Astrocyte (in vitro differentiated cells and primary cell): ENCODE data around the gene EIF4G3. TPM values are rescaled to one million over a fixed set of nuclear protein-coding genes. Genes with fewer than 3 reads are reported as not detected.
"Not testable (repeated sequence)": the region's sequence is repeated elsewhere in the genome, so short reads cannot be mapped to it uniquely, and the experiment has no call there.

ENCODE experiments used
- DNase-seq: peaks from one replicate; pipeline ENCODE4 v3.0.0-alpha.2; 2010; ENCODE audit warnings: low read depth
- FAIRE-seq: peaks from 2 replicates; lab custom pipeline; 2011; peaks lifted over from hg19 to GRCh38; lab: Jason Lieb, UNC
- H2AFZ ChIP-seq: 2 replicates; pipeline ENCODE4 v1.6.0; 2012; ENCODE audit warnings: low read depth, low read length, inconsistent platforms
- H3K27ac ChIP-seq: 2 replicates; pipeline ENCODE4 v1.5.1; 2011; ENCODE audit warnings: low read depth, low read length, inconsistent platforms
- H3K27me3 ChIP-seq: 2 replicates; pipeline ENCODE4 v1.6.0; 2011; ENCODE audit warnings: low read length, inconsistent platforms; ENCODE audit not compliant: insufficient read depth
- H3K36me3 ChIP-seq: 2 replicates; pipeline ENCODE4 v1.5.1; 2011; ENCODE audit warnings: low read length, inconsistent platforms; ENCODE audit not compliant: insufficient read depth
- H3K4me1 ChIP-seq: 2 replicates; pipeline ENCODE4 v1.5.1; 2011; ENCODE audit warnings: low read length, inconsistent platforms; ENCODE audit not compliant: insufficient read depth
- H3K4me2 ChIP-seq: 2 replicates; pipeline ENCODE4 v1.6.0; 2012; ENCODE audit warnings: low read length, inconsistent platforms
- H3K4me3 ChIP-seq: 2 replicates; pipeline ENCODE4 v1.5.1; 2011; ENCODE audit warnings: low read depth, mild to moderate bottlenecking, low read length, inconsistent platforms; ENCODE audit not compliant: insufficient read depth
- H3K79me2 ChIP-seq: 2 replicates; pipeline ENCODE4 v1.6.0; 2012; ENCODE audit warnings: mild to moderate bottlenecking, low read length, inconsistent platforms; ENCODE audit not compliant: insufficient read depth
- H3K9ac ChIP-seq: 2 replicates; pipeline ENCODE4 v1.6.0; 2012; ENCODE audit warnings: mild to moderate bottlenecking, low read length, inconsistent platforms
- H3K9me3 ChIP-seq: 2 replicates; pipeline ENCODE4 v1.5.1; 2012; ENCODE audit warnings: low read depth, mild to moderate bottlenecking, low read length, inconsistent platforms; ENCODE audit not compliant: insufficient read depth
- H4K20me1 ChIP-seq: 2 replicates; pipeline ENCODE4 v1.6.0; 2012; ENCODE audit warnings: low read length, inconsistent platforms; ENCODE audit not compliant: insufficient read depth
- H3K27ac Mint-ChIP-seq: one replicate; pipeline ENCODE4 v1.8.0; 2021; ENCODE audit warnings: mild to moderate bottlenecking, mixed read lengths; ENCODE audit not compliant: unreplicated experiment
- H3K27me3 Mint-ChIP-seq: one replicate; pipeline ENCODE4 v1.8.0; 2021; ENCODE audit warnings: low read depth, mixed read lengths; ENCODE audit not compliant: unreplicated experiment
- H3K36me3 Mint-ChIP-seq: one replicate; pipeline ENCODE4 v1.8.0; 2021; ENCODE audit warnings: low read depth, mixed read lengths; ENCODE audit not compliant: unreplicated experiment
- H3K4me1 Mint-ChIP-seq: one replicate; pipeline ENCODE4 v1.8.0; 2021; ENCODE audit warnings: low read depth, mixed read lengths; ENCODE audit not compliant: unreplicated experiment
- H3K4me3 Mint-ChIP-seq: one replicate; pipeline ENCODE4 v1.8.0; 2021; ENCODE audit warnings: mild to moderate bottlenecking, moderate library complexity, mixed read lengths; ENCODE audit not compliant: unreplicated experiment
- H3K9me3 Mint-ChIP-seq: one replicate; pipeline ENCODE4 v1.8.0; 2021; ENCODE audit warnings: mild to moderate bottlenecking, mixed read lengths; ENCODE audit not compliant: unreplicated experiment
- EZH2 ChIP-seq: IDR thresholded peaks from 2 replicates; pipeline ENCODE4 v1.6.1; 2012; ENCODE audit warnings: mild to moderate bottlenecking, low read length, inconsistent platforms; ENCODE audit not compliant: insufficient read depth
- total RNA-seq: library from RNA; stranded (reverse); gene quantifications from 2 replicates; pipeline ENCODE4 v1.2.1, GENCODE V29; 2021
- TF ChIP-seq, protein P1 (sequence below): IDR thresholded peaks from 2 replicates; pipeline ENCODE4 v1.5.1; 2011; ENCODE audit warnings: low read depth, mild to moderate bottlenecking, inconsistent platforms, low read length, moderate library complexity; ENCODE audit not compliant: insufficient read depth

The EIF4G3 gene
- total RNA-seq, 1 donor from 2014 or later, result 76.1 TPM

DNA sequence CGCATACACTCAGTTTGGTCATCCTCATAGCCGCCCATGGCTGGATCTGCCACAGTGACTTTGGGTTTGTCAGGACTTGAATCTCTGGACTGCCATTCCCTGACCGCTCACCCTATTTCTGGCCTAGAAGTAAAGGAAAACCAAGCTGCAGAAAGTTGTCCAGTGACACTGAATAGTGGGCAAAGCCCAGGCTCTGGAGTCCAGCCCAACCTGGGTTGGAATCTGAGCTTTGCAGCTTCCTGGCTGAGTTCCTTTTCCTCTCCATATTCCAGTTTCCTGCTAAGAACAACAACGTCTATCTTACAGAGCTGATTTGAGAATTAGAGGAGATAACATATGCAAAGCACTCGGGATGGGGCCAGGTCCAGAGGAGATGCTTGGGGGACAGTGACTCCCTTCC is 15.6 kb upstream of the EIF4G3 start:
- Histone ChIP-seq H2AFZ (no peak overlapping the region), H3K4me1 (peaks cover 3% of the 10 kb centered on the region), H3K27ac (no peak overlapping the region), H3K36me3 (no peaks in the 10 kb centered on the region), H3K9me3 (no peaks in the 10 kb centered on the region), H3K9ac (no peak overlapping the region), H3K4me3 (no peak overlapping the region), H4K20me1 (no peaks in the 10 kb centered on the region), H3K27me3 (peaks cover 5% of the 10 kb centered on the region), H3K4me2 (no peak overlapping the region), H3K79me2 (no peaks in the 10 kb centered on the region)
- H3K4me1 Mint-ChIP-seq, result no peaks in the 10 kb centered on the region
- H3K9me3 Mint-ChIP-seq, result no peaks in the 10 kb centered on the region
- peaks cover 2% of the 10 kb centered on the region for H3K36me3 Mint-ChIP-seq
- no peak for DNase-seq
- H3K4me3 Mint-ChIP-seq, result no peak overlapping the region
- FAIRE-seq, result no peak
- TF ChIP-seq, protein P1, sequence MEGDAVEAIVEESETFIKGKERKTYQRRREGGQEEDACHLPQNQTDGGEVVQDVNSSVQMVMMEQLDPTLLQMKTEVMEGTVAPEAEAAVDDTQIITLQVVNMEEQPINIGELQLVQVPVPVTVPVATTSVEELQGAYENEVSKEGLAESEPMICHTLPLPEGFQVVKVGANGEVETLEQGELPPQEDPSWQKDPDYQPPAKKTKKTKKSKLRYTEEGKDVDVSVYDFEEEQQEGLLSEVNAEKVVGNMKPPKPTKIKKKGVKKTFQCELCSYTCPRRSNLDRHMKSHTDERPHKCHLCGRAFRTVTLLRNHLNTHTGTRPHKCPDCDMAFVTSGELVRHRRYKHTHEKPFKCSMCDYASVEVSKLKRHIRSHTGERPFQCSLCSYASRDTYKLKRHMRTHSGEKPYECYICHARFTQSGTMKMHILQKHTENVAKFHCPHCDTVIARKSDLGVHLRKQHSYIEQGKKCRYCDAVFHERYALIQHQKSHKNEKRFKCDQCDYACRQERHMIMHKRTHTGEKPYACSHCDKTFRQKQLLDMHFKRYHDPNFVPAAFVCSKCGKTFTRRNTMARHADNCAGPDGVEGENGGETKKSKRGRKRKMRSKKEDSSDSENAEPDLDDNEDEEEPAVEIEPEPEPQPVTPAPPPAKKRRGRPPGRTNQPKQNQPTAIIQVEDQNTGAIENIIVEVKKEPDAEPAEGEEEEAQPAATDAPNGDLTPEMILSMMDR, result no peak
- no peak for TF ChIP-seq EZH2
- peaks cover 49% of the 10 kb centered on the region for H3K27me3 Mint-ChIP-seq
- no peak overlapping the region for H3K27ac Mint-ChIP-seq

DNA sequence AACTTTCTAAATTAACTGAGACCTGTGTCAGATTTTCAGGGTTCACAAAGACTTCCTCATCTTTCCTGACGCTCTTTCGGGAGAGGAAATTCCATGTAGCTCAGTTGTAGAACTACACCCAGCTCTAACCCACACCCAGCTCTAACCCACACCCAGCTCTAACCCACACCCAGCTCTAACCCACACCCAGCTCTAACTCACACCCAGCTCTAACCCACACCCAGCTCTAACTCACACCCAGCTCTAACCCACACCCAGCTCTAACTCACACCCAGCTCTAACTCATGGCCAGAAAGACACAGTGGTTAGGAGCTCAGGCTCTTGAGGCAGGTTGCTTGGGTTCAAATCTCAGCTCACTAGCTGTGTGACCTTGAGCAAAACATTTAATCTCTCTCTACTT is 14.1 kb upstream of the EIF4G3 start:
- not testable (repeated sequence) for H3K9me3 Mint-ChIP-seq, H3K4me3 Mint-ChIP-seq, H3K9ac ChIP-seq, H3K4me1 Mint-ChIP-seq, H3K9me3 ChIP-seq, H3K27ac ChIP-seq, H3K4me1 ChIP-seq, H3K79me2 ChIP-seq, H3K27ac Mint-ChIP-seq, H3K4me2 ChIP-seq, FAIRE-seq, H4K20me1 ChIP-seq, H3K36me3 ChIP-seq, DNase-seq, H3K27me3 ChIP-seq, H2AFZ ChIP-seq, H3K4me3 ChIP-seq, H3K36me3 Mint-ChIP-seq
- peaks cover 51% of the 10 kb centered on the region for H3K27me3 Mint-ChIP-seq

DNA sequence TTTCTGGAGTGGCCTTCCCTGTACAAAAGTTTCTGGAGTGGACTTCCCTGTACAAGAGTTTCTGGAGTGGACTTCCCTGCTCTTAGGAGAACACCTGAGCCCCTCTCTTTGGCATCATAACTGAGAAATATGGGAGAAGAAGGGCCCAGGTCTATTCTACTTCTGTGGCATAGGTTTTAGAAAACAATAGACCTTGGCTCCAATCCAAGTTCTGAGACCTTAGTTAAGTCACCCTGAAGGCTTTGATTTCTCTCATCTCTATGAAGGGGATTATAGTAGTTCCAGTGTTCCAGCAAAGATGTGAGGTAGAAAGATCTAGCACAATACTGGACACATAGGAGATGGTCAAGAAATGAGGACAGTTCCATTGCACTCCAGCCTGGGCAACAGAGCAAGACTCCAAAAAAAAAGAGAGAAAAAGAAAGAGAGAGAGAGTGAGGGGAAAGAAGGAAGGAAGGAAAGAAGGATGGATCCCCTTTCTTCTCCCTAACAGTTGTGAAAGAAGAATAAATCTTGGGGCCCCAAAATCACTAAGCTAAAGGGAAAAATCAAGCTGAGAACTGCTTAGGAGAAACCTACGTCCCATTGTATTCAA is 13.3 kb upstream of the EIF4G3 start:
- Histone ChIP-seq H3K27ac (no peak overlapping the region), H2AFZ (no peak overlapping the region), H4K20me1 (no peaks in the 10 kb centered on the region), H3K79me2 (no peaks in the 10 kb centered on the region), H3K4me1 (peaks cover 2% of the 10 kb centered on the region), H3K27me3 (peaks cover 5% of the 10 kb centered on the region), H3K4me3 (no peak overlapping the region), H3K9me3 (no peaks in the 10 kb centered on the region), H3K9ac (no peak overlapping the region), H3K36me3 (no peaks in the 10 kb centered on the region), H3K4me2 (no peak overlapping the region)
- Mint-ChIP-seq H3K27ac (no peak overlapping the region), H3K4me1 (no peaks in the 10 kb centered on the region), H3K9me3 (no peaks in the 10 kb centered on the region), H3K36me3 (peaks cover 2% of the 10 kb centered on the region), H3K4me3 (no peak overlapping the region), H3K27me3 (peaks cover 51% of the 10 kb centered on the region)
- no peak for DNase-seq
- no peak for FAIRE-seq
- TF ChIP-seq, protein P1, result no peak
- TF ChIP-seq EZH2, result no peak
